Stimulated activated memory B cell treated with anti-CD40 and anti-IgM and Interleukin-4, amounts not matched to agents 10 μg/mL and 1 μg/mL and 100 μg/mL, for 72 hours (primary cell): ENCODE results near the gene ERC2.
"Not testable (repeated sequence)": the region's sequence is repeated elsewhere in the genome, so short reads cannot be mapped to it uniquely, and the experiment has no call there.

ENCODE experiments used
- ATAC-seq: fragments of 150-1000 bp; cut with Tn5 transposase; 2 replicates; pipeline ENCODE4 v1.10.0; 2021
- H3K27ac Mint-ChIP-seq: one replicate; pipeline ENCODE4 v1.8.0; 2022; ENCODE audit warnings: mild to moderate bottlenecking, mixed read lengths
- H3K27me3 Mint-ChIP-seq: one replicate; pipeline ENCODE4 v1.8.0; 2022; ENCODE audit warnings: mixed read lengths
- H3K36me3 Mint-ChIP-seq: one replicate; pipeline ENCODE4 v1.8.0; 2022; ENCODE audit warnings: mixed read lengths
- H3K4me1 Mint-ChIP-seq: one replicate; pipeline ENCODE4 v1.8.0; 2022; ENCODE audit warnings: mixed read lengths
- H3K4me3 Mint-ChIP-seq: one replicate; pipeline ENCODE4 v1.8.0; 2022; ENCODE audit warnings: mild to moderate bottlenecking, moderate library complexity, mixed read lengths
- H3K9me3 Mint-ChIP-seq: one replicate; pipeline ENCODE4 v1.8.0; 2022; ENCODE audit warnings: mixed read lengths

ERC2 gene

DNA sequence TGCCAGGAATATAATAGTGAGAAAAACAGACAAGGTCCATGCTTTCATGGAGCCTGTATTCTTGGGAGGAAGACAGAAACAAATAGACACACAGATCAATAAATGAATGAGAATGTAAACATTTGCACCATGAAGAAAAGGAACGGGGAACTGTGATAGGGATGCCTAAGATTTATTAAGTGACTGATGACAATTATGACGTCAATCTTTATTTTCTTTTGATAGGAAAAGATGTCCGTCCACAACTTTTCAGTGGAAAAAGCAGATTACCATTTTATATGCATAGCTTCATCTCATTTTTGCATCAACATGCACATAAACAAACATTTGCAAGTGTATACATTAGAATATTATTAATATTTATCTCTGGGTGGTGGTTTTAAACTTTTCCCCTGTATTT is 953.3 kb downstream of the ERC2 start:
- Mint-ChIP-seq H3K9me3 (no peaks in the 10 kb centered on the region), H3K27me3 (no peaks in the 10 kb centered on the region), H3K4me3 (no peak overlapping the region), H3K4me1 (no peaks in the 10 kb centered on the region), H3K27ac (no peak overlapping the region), H3K36me3 (no peaks in the 10 kb centered on the region)
- no peak for ATAC-seq

DNA sequence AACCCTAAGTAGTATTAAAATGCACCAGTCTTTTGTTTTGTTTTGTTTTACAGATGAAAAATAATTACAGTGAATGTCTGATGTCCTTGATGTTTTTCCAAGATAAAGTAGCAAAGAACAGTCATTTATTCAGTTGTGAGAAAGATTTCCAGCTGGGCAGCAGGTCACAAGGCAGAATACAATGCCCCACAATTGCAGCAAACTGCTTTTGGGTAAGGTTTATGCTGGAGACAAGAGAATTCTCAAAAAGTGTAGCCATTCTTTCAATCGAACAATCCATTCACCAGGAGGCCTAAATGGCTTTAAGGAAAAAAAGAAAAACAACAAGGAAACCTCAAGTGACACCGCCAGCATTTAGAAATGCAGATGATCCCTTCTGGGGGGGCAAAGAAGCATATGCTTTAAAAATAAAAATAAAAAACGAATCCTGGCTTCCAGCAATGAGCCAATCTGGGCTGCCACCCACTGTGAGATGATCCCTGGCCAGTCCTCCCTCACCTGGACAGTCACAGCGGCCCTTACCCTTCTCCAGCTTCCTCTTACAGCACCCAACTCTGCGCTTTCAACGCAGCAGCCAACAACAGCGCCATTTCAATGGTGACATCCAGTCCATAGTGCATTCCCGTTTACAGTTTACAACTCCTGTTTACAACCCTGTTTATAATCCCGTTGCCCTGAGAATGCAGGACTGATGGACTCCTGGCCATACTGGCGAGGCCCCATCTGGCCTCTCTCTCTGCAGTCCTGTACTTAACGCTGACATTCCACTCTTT is 955.5 kb downstream of the ERC2 start:
- no peak overlapping the region for H3K4me3 Mint-ChIP-seq
- H3K4me1 Mint-ChIP-seq = no peaks in the 10 kb centered on the region
- no peak for ATAC-seq
- no peaks in the 10 kb centered on the region for H3K36me3 Mint-ChIP-seq
- no peak overlapping the region for H3K27ac Mint-ChIP-seq
- H3K9me3 Mint-ChIP-seq = no peaks in the 10 kb centered on the region
- H3K27me3 Mint-ChIP-seq = peaks cover 5% of the 10 kb centered on the region

DNA sequence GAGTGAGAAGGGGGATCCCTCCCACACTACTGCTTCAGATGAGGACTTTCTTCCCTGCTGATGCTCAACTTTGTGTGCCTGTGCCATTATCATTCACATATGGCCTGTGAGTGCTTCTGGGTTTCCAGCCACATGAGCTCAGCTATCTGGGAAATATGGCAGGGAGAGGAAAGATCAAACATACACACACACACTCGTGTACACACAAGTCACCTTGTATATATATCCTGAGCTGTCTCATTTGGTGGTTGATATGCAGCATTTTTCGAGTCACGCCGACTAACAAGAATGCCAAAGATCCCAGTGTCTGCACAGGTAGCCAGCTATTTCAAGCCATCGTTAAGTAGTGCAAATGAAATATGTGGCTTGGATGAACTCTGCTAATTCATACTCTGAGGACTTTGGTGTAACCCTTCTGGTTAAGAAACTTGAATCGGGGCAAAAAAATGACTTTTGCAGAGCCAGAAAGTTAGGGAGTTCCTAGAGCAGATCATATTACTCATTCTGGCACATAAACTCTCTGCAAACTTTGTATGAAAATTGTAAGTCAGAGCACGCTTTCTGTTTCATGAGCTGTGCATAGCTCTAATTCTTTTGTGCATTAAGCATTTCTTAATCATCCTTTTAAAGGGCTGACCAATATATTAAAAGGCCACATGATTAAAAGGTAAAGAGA is 956.2 kb downstream of the ERC2 start:
- ATAC-seq = peak; percentile 27
- Mint-ChIP-seq H3K4me1 (no peaks in the 10 kb centered on the region), H3K4me3 (no peak overlapping the region), H3K9me3 (no peaks in the 10 kb centered on the region), H3K36me3 (no peaks in the 10 kb centered on the region), H3K27ac (no peak overlapping the region), H3K27me3 (peaks cover 11% of the 10 kb centered on the region)

DNA sequence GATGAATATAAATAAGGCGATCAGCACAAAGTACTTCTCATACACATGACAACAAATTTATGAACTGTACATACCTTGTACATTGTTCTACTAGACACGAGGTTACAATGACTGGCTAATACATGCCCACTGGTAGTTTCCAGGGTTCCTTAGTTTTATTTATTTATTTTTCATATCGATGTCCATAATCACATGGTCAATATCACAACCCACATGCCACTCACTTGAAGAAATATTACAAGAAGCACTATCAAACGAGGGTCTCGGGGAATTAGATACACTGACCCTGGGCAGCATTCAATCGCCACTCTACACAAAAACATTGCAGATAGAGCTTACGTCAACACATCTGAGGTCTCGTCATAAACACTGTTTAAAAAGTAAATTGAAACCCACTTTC is 959.9 kb downstream of the ERC2 start:
- H3K9me3 Mint-ChIP-seq = peaks cover 2% of the 10 kb centered on the region
- H3K4me1 Mint-ChIP-seq = no peaks in the 10 kb centered on the region
- H3K27me3 Mint-ChIP-seq = peaks cover 11% of the 10 kb centered on the region
- ATAC-seq = no peak
- H3K36me3 Mint-ChIP-seq = no peaks in the 10 kb centered on the region
- H3K27ac Mint-ChIP-seq = no peak overlapping the region
- H3K4me3 Mint-ChIP-seq = no peak overlapping the region

DNA sequence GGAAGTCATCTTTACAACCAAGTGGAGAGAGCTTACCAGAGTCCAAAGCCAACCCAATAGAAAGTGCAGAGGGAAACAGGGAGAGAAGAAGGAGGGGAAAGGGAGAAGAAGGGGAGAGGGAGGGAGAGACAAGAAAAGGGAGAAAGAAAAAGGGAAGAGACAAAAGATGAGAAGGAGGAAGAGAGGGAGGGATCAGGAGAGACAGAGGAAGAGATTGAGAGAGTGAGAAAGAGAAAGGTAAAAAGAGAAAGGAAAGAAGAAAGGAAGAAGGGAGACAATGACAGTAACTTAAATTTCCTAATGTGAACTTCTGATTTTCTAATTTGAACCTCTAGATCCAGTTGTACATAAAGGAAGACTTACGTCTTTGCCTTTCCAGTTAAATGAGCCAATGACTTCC is 960.5 kb downstream of the ERC2 start:
- H3K27me3 Mint-ChIP-seq = peaks cover 11% of the 10 kb centered on the region
- no peak overlapping the region for H3K4me3 Mint-ChIP-seq
- ATAC-seq = no peak
- H3K36me3 Mint-ChIP-seq = no peaks in the 10 kb centered on the region
- H3K9me3 Mint-ChIP-seq = peaks cover 2% of the 10 kb centered on the region
- no peaks in the 10 kb centered on the region for H3K4me1 Mint-ChIP-seq
- H3K27ac Mint-ChIP-seq = no peak overlapping the region

DNA sequence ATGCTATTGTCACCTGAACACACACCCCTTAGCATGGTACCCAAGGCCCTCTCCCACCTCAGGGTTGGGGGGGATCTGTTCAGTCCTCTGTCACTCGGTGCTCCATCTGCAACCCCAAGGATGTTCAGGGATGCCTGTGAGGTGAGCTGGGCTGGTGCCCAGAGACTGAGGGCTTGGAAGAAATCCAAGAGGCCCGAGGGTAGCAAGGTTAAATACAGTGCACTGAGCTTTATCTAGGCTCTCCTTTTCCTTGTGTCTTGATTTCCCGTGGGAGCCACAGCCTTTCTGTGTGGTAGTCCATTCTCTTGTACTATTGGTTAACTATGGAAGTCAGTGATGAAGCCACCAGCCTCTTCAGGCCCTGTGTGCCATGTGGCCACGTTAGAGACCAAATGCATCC is 962.5 kb downstream of the ERC2 start:
- ATAC-seq = no peak
- peaks cover 11% of the 10 kb centered on the region for H3K27me3 Mint-ChIP-seq
- H3K4me3 Mint-ChIP-seq = no peak overlapping the region
- H3K4me1 Mint-ChIP-seq = no peaks in the 10 kb centered on the region
- H3K36me3 Mint-ChIP-seq = no peaks in the 10 kb centered on the region
- peaks cover 2% of the 10 kb centered on the region for H3K9me3 Mint-ChIP-seq
- no peak overlapping the region for H3K27ac Mint-ChIP-seq

DNA sequence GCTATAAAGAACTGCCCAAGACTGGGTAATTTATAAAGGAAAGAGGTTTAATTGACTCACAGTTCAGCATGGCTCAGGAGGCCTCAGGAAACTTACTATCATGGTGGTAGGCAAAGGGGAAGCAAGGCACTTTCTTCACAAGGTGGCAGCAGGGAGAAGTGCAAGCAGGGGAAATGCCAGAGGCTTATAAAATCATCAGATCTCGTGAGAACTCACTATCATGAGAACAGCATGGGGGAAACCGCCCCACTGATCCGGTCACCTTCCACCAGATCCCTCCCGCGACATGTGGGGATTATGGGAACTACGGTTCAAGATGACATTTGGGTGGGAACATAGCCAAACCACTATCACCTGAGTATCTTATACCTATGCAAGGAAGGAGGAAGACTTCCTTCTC is 963.2 kb downstream of the ERC2 start:
- H3K27ac Mint-ChIP-seq, H3K36me3 Mint-ChIP-seq, H3K4me1 Mint-ChIP-seq, H3K4me3 Mint-ChIP-seq, H3K9me3 Mint-ChIP-seq, ATAC-seq: not testable (repeated sequence)
- peaks cover 11% of the 10 kb centered on the region for H3K27me3 Mint-ChIP-seq

DNA sequence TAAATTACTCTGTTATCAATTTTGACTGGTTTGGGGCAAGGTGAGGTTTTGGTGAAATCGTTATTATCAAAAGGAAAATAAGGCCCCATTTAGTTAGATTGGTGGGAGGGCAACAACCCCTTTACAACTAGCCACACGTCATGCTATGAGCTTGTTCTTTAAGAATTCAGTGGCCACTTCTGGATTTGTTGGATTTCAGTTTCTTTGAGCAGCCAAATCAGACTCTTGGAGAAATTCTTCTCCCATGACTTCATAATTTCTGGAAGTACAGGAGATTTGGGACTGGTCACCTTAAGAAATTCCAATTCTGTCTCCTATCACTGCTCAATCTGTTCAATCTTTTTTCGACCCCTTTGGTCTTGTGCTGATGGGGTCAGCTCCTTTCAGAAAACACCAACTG is 966.4 kb downstream of the ERC2 start:
- ATAC-seq = no peak
- H3K27me3 Mint-ChIP-seq = no peaks in the 10 kb centered on the region

DNA sequence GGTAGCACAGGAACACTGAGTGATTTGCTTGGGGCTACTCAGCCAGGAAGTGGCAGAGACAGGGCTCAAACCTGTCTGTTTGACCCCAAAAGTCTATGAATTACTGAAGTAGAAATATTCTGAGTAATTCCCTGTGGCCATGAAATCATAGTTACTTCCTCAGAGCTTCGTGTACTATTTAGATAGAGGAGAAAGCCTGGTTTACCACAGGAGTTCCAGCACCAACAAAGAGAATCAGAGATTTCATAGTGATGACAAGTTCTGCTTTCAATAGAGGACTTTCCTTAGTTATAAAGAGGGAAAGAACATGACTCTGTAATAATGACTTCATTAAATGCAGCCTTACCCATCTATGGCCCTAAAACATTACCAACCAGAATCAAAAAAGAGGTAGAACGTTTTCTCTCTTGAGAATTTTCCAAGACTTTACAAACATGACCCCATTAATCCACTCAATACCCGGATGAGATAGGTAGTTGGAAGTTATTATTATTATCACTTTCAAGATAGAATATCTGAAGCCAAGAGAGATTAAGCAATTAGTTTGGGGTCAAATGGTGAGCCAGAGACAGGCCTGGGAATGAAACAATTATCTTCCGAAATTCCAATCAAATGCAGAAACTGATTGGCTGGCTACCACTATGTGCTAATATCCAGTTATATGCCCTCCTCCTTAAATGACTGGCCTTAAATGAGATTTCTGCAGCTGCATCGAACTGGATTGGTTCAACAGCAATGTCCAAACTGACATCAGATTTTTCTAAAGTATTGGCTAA is 967.5 kb downstream of the ERC2 start:
- Mint-ChIP-seq H3K9me3 (peaks cover 2% of the 10 kb centered on the region), H3K27me3 (no peaks in the 10 kb centered on the region), H3K4me3 (no peak overlapping the region), H3K36me3 (no peaks in the 10 kb centered on the region), H3K27ac (no peak overlapping the region), H3K4me1 (no peaks in the 10 kb centered on the region)
- ATAC-seq = no peak

More for the DNA sequence above, 966.4 kb downstream of the ERC2 start:
- no peak overlapping the region for H3K4me3 Mint-ChIP-seq
- H3K9me3 Mint-ChIP-seq = peaks cover 2% of the 10 kb centered on the region
- H3K36me3 Mint-ChIP-seq = no peaks in the 10 kb centered on the region
- H3K4me1 Mint-ChIP-seq = no peaks in the 10 kb centered on the region
- no peak overlapping the region for H3K27ac Mint-ChIP-seq

DNA sequence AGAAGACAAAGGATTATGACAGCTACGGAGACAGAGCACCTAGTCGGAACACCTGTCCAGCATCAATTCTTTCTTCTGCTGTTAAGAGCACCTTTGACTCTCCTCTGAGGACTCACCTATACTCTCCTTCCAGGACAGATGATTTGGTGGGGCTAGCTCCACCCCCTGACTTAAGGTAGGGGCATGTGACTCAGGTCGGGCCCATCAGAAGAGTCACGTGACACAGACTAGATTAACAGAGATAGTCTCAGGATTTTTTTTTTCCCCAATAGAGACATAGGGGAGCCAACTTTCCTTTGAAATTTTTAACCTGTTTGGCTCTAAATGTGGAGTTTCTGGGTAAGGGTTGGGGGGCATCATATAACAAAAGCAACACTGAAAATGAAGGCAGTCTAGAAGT is 969.7 kb downstream of the ERC2 start:
- no peak for ATAC-seq
- no peak overlapping the region for H3K27ac Mint-ChIP-seq
- H3K36me3 Mint-ChIP-seq = no peaks in the 10 kb centered on the region
- no peaks in the 10 kb centered on the region for H3K4me1 Mint-ChIP-seq
- no peaks in the 10 kb centered on the region for H3K27me3 Mint-ChIP-seq
- H3K9me3 Mint-ChIP-seq = no peaks in the 10 kb centered on the region
- no peak overlapping the region for H3K4me3 Mint-ChIP-seq

DNA sequence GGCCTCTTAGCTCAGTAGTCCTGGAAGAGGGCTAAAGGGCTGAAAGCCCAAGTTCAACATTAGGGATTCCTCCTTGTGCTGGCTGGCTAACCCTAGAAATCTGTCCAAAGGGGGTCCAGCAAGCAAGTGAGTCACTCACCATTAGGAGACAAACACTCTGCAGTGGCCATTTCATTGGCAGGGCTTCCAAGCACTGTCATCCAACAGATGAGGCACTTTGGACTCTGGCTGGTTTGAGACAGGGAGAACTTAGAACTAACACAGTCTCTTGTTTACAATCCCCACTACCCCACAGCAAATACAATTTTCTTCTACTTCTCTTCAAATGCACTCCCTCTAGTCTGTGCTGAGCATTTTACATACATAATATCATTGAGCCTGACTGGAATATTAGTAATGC is 971.0 kb downstream of the ERC2 start:
- no peak for ATAC-seq
- Mint-ChIP-seq H3K27me3 (no peaks in the 10 kb centered on the region), H3K4me1 (no peaks in the 10 kb centered on the region), H3K4me3 (no peak overlapping the region), H3K27ac (no peak overlapping the region), H3K9me3 (no peaks in the 10 kb centered on the region), H3K36me3 (no peaks in the 10 kb centered on the region)

DNA sequence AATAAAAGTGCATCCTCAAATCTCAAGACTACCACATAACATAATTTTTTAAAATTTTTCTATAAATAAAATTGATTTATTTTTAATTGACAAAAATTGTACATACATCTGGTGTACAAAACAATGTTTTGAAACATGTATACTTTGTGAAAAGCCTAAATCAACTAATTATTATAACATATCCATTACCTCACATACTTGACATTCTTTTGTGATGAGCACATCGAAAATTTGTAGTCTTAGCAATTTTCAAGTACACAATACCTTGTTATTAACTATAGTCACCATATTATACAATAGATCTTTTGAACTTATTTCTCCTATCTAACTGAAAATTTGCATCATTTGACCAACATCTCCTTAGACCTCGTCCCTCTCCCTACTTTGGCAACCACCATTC is 973.3 kb downstream of the ERC2 start:
- Mint-ChIP-seq H3K27me3 (peaks cover 7% of the 10 kb centered on the region), H3K9me3 (no peaks in the 10 kb centered on the region), H3K27ac (no peak overlapping the region), H3K4me3 (no peak overlapping the region), H3K4me1 (no peaks in the 10 kb centered on the region), H3K36me3 (no peaks in the 10 kb centered on the region)
- ATAC-seq = no peak

DNA sequence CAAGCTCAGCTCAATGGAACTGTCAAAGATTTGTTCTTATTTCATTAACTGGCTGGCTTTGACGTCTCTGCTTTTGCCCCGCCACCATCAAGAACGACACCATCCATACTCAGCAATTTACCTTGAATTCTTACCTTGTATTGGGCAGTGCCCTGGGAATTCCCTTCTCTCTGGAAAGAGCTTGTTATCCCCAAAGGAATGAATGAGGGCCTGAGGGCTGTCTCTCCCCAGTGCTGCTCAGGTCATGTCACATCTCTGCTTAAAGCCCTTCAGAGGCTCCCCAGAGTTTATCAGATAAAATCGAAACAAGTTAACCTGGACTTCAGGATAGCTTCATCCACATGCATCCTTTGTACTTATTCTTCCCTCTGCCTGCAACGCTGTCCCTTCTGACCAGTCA is 975.3 kb downstream of the ERC2 start:
- Mint-ChIP-seq H3K36me3 (no peaks in the 10 kb centered on the region), H3K9me3 (no peaks in the 10 kb centered on the region), H3K4me1 (peaks cover 13% of the 10 kb centered on the region), H3K4me3 (no peak overlapping the region), H3K27ac (no peak overlapping the region), H3K27me3 (peaks cover 27% of the 10 kb centered on the region)
- ATAC-seq = no peak

DNA sequence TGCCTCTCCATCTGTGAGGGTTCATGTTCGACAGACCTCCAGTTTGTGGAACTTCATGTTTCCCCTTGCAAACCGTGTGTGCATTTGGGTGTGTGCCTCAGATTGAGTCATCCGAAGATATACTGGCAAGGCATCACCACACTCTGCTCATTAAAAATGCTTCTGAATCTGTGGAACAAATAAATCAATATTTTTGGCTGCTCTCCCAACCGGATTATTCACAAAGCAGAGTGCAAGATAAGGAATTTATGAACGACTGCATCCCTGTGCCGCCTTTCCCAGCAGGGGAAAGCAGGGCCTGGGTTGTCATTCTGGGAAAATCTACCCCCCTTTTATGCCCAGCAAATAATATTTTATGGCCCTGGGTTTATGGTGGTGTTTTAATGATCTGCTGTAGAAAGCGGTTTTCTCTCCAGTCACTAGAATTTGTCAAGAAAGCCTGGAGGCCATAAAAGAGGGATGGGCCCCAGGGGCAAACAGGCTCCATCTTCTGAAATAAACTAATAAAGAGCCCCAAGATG is 976.9 kb downstream of the ERC2 start:
- peaks cover 43% of the 10 kb centered on the region for H3K27me3 Mint-ChIP-seq
- no peak overlapping the region for H3K4me3 Mint-ChIP-seq
- no peak overlapping the region for H3K27ac Mint-ChIP-seq
- no peak for ATAC-seq
- H3K36me3 Mint-ChIP-seq = no peaks in the 10 kb centered on the region
- peaks cover 26% of the 10 kb centered on the region for H3K4me1 Mint-ChIP-seq
- H3K9me3 Mint-ChIP-seq = no peaks in the 10 kb centered on the region

DNA sequence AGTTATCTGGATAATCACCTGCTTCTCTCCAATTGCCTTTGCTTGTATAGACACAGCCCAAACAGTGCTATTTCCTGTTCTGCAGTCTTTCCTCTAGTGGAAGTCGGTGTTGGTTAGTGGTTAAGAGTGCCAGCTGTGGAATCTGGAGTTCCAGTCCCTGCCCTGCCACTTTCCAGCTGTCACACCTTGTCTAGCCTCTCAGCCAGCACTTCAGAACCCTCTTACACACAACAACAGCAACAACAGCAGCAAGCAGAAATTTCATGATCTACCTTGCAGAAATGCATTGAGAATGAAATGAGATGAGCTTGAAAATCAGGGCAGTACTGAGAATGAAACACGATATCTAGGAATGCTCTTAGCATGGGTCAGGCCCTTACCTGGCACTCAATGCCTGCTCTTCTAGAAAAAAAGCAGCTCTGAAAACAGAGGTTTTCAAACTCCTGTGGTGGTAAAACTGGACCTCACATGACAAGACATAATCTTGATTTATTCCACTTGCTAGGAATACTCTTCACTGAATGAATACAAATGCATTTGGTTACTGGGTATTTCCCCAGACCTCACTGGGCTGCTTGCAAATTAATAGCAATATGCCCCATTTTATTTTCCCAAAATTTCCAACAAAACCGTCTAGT is 977.9 kb downstream of the ERC2 start:
- H3K4me3 Mint-ChIP-seq = no peak overlapping the region
- no peak for ATAC-seq
- no peak overlapping the region for H3K27ac Mint-ChIP-seq
- H3K4me1 Mint-ChIP-seq = peaks cover 34% of the 10 kb centered on the region
- H3K36me3 Mint-ChIP-seq = no peaks in the 10 kb centered on the region
- peaks cover 53% of the 10 kb centered on the region for H3K27me3 Mint-ChIP-seq
- H3K9me3 Mint-ChIP-seq = no peaks in the 10 kb centered on the region
